Smooth muscle cell (in vitro differentiated cells): ENCODE data around the gene C3orf18. TPM values are rescaled to one million over a fixed set of nuclear protein-coding genes. Genes with fewer than 3 reads are reported as not detected.

Source experiments
- DNase-seq: peaks from one replicate; lab custom pipeline; 2025; ENCODE audit not compliant: unreplicated experiment; lab: John Stamatoyannopoulos, UW
- H2AFZ ChIP-seq: fragments of 200-600 bp; sonication (generic); 2 replicates; pipeline ENCODE4 v1.6.0; 2016; ENCODE audit warnings: antibody characterized with exemption, low read depth, mild to moderate bottlenecking
- H3F3A ChIP-seq: fragments of 200-600 bp; sonication (generic); 2 replicates; pipeline ENCODE4 v1.6.0; 2017; ENCODE audit warnings: antibody characterized with exemption, low read depth
- H3K27ac ChIP-seq: fragments of 200-600 bp; sonication (generic); 2 replicates; pipeline ENCODE4 v1.5.1; 2016; ENCODE audit warnings: low read depth, mild to moderate bottlenecking
- H3K27me3 ChIP-seq: fragments of 200-600 bp; sonication (generic); 2 replicates; pipeline ENCODE4 v1.6.1; 2016; ENCODE audit warnings: low read depth, mild to moderate bottlenecking
- H3K36me3 ChIP-seq: fragments of 200-600 bp; sonication (generic); 2 replicates; pipeline ENCODE4 v1.5.1; 2016; ENCODE audit warnings: low read depth
- H3K4me1 ChIP-seq: fragments of 200-600 bp; sonication (generic); 2 replicates; pipeline ENCODE4 v1.5.1; 2016; ENCODE audit warnings: low read depth
- H3K4me2 ChIP-seq: fragments of 200-600 bp; sonication (generic); 2 replicates; pipeline ENCODE4 v1.6.0; 2016; ENCODE audit warnings: mild to moderate bottlenecking
- H3K4me3 ChIP-seq: fragments of 200-600 bp; sonication (generic); 2 replicates; pipeline ENCODE4 v1.5.1; 2016; ENCODE audit warnings: mild to moderate bottlenecking
- H3K79me2 ChIP-seq: fragments of 200-600 bp; sonication (generic); 2 replicates; pipeline ENCODE4 v1.6.0; 2016; ENCODE audit warnings: low read depth, mild to moderate bottlenecking
- H3K9ac ChIP-seq: fragments of 200-600 bp; sonication (generic); 2 replicates; pipeline ENCODE4 v1.6.0; 2016; ENCODE audit warnings: low read depth
- H3K9me3 ChIP-seq: fragments of 200-600 bp; sonication (generic); replicated peaks from 2 replicates; pipeline ENCODE4 v1.5.1; 2016; ENCODE audit warnings: low read depth
- H4K20me1 ChIP-seq: fragments of 200-600 bp; sonication (generic); 2 replicates; pipeline ENCODE4 v1.6.0; 2016; ENCODE audit warnings: low read depth
- WGBS: methylation state at CpG from one replicate; pipeline ENCODE4 v1.1.7; 2016; ENCODE audit warnings: low lambda C conversion rate; 5-methylcytosine and 5-hydroxymethylcytosine counted together
- polyA plus RNA-seq: library from polyadenylated mRNA; unstranded; fragments of >200 nt; fragmentation: Nextera tagmentation; extraction: Ambion mirVana; gene quantifications from 2 replicates; pipeline ENCODE4 v1.2.1, GENCODE V29; 2016
- total RNA-seq: library from RNA; depleted of rRNA; stranded (reverse); fragments of >200 nt; gene quantifications from 2 replicates; pipeline ENCODE4 v1.2.3, GENCODE V29; 2014
- TF ChIP-seq, protein P1 (sequence below): fragments of 200-600 bp; sonication (generic); IDR thresholded peaks from 2 replicates; pipeline ENCODE4 v1.5.1; 2017; ENCODE audit warnings: borderline replicate concordance, mild to moderate bottlenecking, antibody characterized with exemption; ENCODE audit not compliant: insufficient read depth, poor library complexity, severe bottlenecking

C3orf18 gene
- total and polyA plus RNA-seq, 2 experiments from 2014 or later = 8.7 to 20.0 TPM

DNA sequence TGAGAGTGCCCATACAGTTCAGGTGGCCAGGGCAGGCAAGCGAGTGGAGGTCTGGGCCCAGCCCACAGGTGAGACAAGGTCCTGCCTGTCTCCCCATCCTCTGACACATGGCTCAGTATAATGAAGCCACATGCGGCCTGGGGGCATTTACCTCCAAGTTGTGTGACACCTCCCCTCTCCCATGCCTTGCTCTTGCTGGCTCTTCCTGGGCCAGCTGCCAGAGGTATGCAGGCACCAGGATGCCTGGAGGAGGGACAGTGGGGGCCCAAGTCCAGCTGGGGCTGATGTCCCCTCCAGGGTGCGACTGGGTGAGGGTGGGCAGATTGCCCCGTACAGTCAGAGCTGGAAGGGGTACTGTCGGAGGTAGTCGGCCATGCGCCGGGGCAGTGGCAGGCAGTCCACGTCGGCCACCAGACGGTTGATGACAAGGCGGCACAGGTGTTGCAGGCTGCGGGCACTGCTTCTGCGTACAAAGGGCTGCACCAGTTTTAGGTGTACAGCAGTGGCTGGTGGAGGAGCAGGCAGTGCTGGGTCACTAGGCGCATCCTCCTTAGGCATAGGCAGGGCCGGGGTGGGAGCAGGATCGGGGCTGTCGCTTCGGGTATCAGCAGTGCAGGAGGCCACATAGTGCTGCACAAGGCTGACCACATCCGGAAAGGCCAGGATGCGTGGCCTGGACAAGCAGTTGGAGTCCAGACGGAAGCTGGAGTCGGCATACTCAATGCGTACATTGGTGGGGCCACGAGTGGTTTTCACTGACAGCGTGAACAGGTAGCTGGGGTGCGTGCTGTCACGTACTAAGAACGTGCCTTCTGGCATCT is 39.9 kb upstream of the C3orf18 start:
- no peak overlapping the region for H3K4me3 ChIP-seq
- H3K9ac ChIP-seq = no peak overlapping the region

DNA sequence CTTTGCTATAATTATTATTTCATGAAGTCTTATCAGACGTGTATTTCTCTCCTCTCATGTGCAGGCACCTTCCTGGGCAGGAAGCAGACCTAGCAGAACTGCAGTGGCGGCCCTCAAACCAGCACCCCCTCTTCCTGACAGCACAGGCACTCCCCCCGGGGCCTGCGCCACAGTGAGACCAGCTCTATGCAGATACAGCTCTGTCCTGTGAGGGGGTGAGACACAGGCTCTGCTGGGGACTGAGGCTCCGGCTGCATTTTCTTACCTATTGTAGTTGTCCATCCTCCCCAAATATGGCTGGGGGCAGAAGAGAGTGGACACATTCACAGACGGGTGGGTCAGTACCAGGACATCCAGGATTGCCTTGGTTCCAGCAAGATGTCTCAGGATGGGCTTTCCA is 39.0 kb upstream of the C3orf18 start:
- Histone ChIP-seq H3K27me3 (no peaks in the 10 kb centered on the region), H3K9me3 (no peaks in the 10 kb centered on the region), H3F3A (peaks cover 6% of the 10 kb centered on the region), H3K9ac (no peak overlapping the region), H3K27ac (no peak overlapping the region), H3K79me2 (peaks cover 14% of the 10 kb centered on the region), H3K4me1 (peaks cover 2% of the 10 kb centered on the region), H4K20me1 (peaks cover 9% of the 10 kb centered on the region), H3K4me3 (no peak overlapping the region), H3K36me3 (no peaks in the 10 kb centered on the region), H3K4me2 (no peak overlapping the region), H2AFZ (no peak overlapping the region)
- 81% methylated on average over 6 of the region's 6 CpGs for WGBS
- TF ChIP-seq, protein P1, sequence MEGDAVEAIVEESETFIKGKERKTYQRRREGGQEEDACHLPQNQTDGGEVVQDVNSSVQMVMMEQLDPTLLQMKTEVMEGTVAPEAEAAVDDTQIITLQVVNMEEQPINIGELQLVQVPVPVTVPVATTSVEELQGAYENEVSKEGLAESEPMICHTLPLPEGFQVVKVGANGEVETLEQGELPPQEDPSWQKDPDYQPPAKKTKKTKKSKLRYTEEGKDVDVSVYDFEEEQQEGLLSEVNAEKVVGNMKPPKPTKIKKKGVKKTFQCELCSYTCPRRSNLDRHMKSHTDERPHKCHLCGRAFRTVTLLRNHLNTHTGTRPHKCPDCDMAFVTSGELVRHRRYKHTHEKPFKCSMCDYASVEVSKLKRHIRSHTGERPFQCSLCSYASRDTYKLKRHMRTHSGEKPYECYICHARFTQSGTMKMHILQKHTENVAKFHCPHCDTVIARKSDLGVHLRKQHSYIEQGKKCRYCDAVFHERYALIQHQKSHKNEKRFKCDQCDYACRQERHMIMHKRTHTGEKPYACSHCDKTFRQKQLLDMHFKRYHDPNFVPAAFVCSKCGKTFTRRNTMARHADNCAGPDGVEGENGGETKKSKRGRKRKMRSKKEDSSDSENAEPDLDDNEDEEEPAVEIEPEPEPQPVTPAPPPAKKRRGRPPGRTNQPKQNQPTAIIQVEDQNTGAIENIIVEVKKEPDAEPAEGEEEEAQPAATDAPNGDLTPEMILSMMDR = no peak
- no peak for DNase-seq

More for the DNA sequence above, 39.9 kb upstream of the C3orf18 start:
- Histone ChIP-seq H3K4me1 (no peaks in the 10 kb centered on the region), H4K20me1 (peaks cover 9% of the 10 kb centered on the region), H3K27me3 (no peaks in the 10 kb centered on the region), H3K9me3 (no peaks in the 10 kb centered on the region), H3F3A (peaks cover 2% of the 10 kb centered on the region), H3K79me2 (peaks cover 14% of the 10 kb centered on the region), H3K4me2 (no peak overlapping the region), H3K36me3 (no peaks in the 10 kb centered on the region), H2AFZ (no peak overlapping the region), H3K27ac (no peak overlapping the region)
- 96% methylated on average over 26 of the region's 29 CpGs for WGBS
- TF ChIP-seq, protein P1 = no peak
- no peak for DNase-seq

DNA sequence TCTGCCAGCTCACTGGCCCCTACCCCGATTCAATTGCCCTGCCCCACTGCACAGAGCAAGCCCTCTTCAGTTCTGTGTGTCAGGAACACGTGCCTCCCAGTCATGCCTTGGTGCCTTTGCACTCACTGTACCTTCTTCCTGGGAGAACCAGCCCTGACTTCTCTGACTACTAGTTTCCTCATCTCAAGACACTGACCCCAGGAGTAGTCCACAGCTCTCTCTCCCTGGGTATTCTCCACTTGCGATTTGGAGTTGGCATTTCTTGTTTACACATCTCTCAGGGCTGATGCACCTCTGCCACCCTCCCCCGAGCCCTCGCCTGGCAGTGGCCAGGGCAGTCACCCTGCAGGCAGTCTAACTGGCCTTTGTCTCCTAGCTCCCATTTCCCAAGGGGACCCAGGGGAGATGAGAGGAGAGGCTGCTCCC is 38.4 kb upstream of the C3orf18 start:
- Histone ChIP-seq H3K4me3 (no peak overlapping the region), H2AFZ (no peak overlapping the region), H3K9me3 (no peaks in the 10 kb centered on the region), H3K9ac (no peak overlapping the region), H3F3A (peaks cover 6% of the 10 kb centered on the region), H3K4me2 (no peak overlapping the region), H3K36me3 (no peaks in the 10 kb centered on the region), H3K4me1 (peaks cover 9% of the 10 kb centered on the region), H3K27ac (no peak overlapping the region), H3K27me3 (no peaks in the 10 kb centered on the region), H4K20me1 (peaks cover 9% of the 10 kb centered on the region), H3K79me2 (peaks cover 14% of the 10 kb centered on the region)
- no peak for DNase-seq
- WGBS = 93% methylated on average over 5 of the region's 5 CpGs
- TF ChIP-seq, protein P1 = no peak
